Renal cortical epithelial cell (primary cell): Measurements from ENCODE around the gene CIZ1. TPM values are rescaled to one million over a fixed set of nuclear protein-coding genes. Genes with fewer than 3 reads are reported as not detected.
A peak's percentile ranks its signal among the peaks of the same experiment; 100 is the strongest.

ENCODE experiments used
- DNase-seq: peaks from one replicate; pipeline ENCODE4 v3.0.0-alpha.2; 2011; ENCODE audit warnings: low read depth
- total RNA-seq: library from RNA; depleted of rRNA; stranded (reverse); fragments of >200 nt; gene quantifications from 2 replicates; pipeline ENCODE4 v1.2.3, GENCODE V29; 2014

CIZ1 gene
- total RNA-seq, 1 donor from 2014 or later, result 38.1 TPM

DNA sequence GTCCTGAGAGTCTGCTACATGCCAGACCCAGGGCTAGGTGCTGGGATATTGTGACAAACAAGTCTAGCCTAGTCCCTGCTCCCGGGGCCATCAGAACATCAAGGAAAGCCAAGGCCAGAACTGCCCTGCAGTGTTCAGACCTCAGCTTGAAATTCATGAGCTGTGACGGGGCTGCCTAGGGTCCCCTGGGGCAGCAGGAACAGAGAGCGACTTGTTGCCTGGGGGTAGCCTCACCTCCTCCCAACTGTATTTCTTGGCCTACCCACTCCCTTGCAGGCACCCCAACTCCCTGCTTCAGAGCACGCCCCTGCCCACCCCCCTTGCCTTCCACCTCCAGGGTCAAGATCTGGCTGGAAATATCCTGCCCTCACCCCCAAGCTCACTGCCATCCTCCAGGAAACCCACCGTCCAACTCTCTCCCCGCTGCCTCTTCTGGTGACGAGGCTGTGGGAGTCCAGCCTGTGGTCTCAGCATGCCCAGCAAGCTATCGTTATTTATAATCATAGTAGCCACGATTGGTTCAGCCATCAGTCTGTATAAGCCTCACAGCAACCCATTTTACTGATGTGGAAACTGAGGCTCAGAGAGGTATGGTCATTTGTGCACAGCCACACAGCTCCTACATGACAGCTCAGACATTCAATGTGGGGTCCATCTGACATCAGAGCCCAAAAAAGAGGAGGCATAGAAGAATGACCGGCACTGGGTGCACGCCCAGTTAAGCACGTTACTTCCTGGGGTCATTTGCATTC lies 22.6 kb upstream of the CIZ1 start:
- DNase-seq, result no peak

DNA sequence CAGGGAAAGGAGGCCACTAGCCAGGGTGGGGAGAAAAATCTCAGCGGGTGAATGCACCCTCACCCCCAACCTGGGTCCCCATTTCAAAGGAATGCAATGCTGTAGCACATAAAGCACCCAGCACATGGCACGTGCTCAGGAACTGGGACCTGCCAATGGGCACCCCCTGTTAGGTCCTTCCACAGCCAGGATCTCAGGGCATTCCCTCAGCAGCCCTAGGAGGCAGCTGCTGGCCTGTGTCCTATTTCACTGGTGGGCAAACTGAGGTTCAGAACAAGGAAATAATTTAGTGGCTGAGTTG lies 20.6 kb upstream of the CIZ1 start:
- no peak for DNase-seq

- peak; percentile 86 for DNase-seq
Measured at GRCh38 chr9:128211186-128211980, 20.0 kb upstream of the CIZ1 start.

- DNase-seq, result no peak
Measured at GRCh38 chr9:128208946-128209669, 17.7 kb upstream of the CIZ1 start.

DNA sequence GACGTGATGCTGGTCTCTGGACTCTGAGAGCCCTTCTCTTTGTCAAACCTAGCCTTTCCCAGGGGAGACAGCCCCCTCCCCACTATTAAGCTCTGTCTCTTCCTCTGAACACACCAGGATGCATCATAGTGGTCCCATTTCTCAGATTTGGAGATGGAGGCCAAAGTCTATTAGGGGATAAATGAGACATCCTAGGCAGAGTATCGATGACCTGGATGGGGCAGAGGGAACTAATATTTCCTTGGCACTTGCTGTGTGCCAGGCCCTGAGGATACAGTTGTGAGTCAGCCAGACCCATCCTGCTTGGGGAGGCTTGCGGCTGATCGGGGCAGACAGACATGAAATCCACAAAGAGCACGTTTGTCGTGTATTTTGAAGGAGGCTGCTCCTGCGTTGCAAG lies 17.0 kb upstream of the CIZ1 start:
- no peak for DNase-seq

- DNase-seq, result no peak
Measured at GRCh38 chr9:128206916-128207910, 15.8 kb upstream of the CIZ1 start.

DNA sequence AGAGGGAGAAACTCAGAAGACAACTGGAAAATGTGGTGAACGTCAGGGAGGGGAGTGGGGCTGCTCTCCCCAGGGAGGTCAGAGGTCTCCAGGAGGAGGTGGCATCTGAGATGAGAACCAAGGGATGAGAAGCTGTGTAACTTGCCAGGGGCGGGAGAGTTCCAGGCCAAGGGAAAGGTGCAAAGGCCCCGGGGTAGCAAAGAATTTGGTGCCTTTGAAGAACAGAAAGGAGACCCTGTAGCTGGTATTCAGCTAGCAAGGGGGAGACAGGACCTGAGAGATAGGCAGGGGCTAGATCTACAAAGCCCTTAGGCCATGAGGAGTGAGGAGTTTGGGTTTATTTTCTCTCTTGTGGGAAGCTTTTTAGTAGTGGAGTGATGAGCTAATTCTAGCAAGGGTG lies 15.1 kb upstream of the CIZ1 start:
- DNase-seq, result no peak

- no peak for DNase-seq
Measured at GRCh38 chr9:128205296-128205944, 14.0 kb upstream of the CIZ1 start.

GRCh38 chr9:128204858-128205257 lies 13.5 kb upstream of the CIZ1 start:
- no peak for DNase-seq

GRCh38 chr9:128203707-128204551 lies 12.6 kb upstream of the CIZ1 start:
- DNase-seq, result no peak

GRCh38 chr9:128203024-128203706 lies 11.8 kb upstream of the CIZ1 start, which contains the start of gene DNM1:
DNM1 (plus strand) TSS chr9:128203379; CDS start chr9:128203471, 92 bp downstream.
- no peak for DNase-seq

DNA sequence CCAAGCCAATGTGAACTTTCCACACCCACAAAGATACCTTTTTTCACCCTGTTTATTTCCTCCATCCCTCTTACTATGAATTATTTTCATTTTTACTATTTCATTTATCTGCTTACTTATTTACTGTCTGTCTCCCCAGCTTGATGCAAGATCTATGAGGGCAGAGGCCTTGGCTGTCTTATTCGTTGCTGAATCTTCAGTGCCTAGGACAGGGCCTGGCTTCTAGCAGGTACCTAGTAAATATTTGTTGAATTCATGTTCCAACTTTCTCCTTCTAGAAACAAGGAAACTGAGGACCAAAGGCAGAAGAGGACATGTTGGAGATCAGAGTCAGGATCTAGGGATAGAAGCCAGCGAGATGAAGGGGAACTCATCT lies 11.3 kb upstream of the CIZ1 start:
- no peak for DNase-seq

- no peak for DNase-seq
Measured at GRCh38 chr9:128201441-128202369, 10.3 kb upstream of the CIZ1 start.

DNA sequence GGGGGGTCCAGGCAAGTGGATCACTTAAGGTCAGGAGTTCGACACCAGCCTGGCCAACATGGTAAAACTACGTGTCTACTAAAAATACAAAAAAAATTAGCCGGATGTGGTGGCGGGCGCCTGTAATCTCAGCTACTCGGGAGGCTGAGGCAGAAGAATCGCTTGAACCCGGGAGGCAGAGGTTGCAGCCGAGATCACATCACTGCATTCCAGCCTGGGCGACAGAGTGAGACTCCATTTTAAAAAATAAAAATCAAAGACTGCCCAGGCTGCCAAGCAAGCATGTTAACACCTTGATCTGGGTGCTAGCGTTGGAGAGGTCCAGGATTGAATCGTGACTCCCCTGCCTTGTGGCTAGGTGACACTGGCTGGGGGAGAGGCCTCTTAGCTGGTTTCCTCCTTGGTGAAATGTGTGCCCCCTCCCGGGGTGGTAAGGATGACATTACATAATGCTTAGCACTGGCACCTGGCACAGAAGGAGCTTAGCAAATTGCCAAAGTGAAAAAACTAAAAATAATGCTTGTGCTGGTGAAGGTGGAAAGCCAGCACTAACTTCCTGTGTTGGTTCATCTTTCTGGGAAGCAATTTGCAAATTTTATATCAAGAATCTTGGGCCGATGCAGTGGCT lies 2.2 kb upstream of the CIZ1 start:
- DNase-seq, result no peak

GRCh38 chr9:128192601-128193371 lies 1.4 kb upstream of the CIZ1 start:
- DNase-seq, result peak; percentile 84

GRCh38 chr9:128190516-128191405 lies 611 bp downstream of the CIZ1 start:
- DNase-seq, result no peak
